GM12878 (cell line): Measurements from ENCODE around the gene DOK7. TPM values are rescaled to one million over a fixed set of nuclear protein-coding genes. Genes with fewer than 3 reads are reported as not detected.

Source experiments
- ATAC-seq: fragments of 200-7000 bp; cut with Tn5 transposase; 3 replicates; pipeline ENCODE4 v1.9.1; 2020; ENCODE audit warnings: mild to moderate bottlenecking, moderate library complexity
- BruUV-seq: library from RNA; stranded (reverse); fragments of 400-500 nt; replicated peaks from 2 replicates; lab custom pipeline; 2021; lab: Mats Ljungman, UMichigan
- CTCF ChIA-PET: fragments of 300-600 bp; sonication (Branson Sonifier 250); formaldehyde crosslinking; extraction: SDS; loops from one replicate; lab custom pipeline; 2021; ENCODE audit warnings: inconsistent platforms; lab: Yijun Ruan, JAX
- POLR2A ChIA-PET: fragments of 350-600 bp; formaldehyde crosslinking; extraction: SDS; loops from one replicate; lab custom pipeline; 2021; ENCODE audit warnings: inconsistent platforms; lab: Charles Lee
- RAD21 ChIA-PET: fragments of 300-600 bp; sonication (Branson Sonifier 250); formaldehyde crosslinking; loops from one replicate; lab custom pipeline; 2023; ENCODE audit warnings: antibody characterized with exemption; ENCODE audit not compliant: unreplicated experiment; lab: Charles Lee
- SMC1A ChIA-PET: fragments of 300-600 bp; sonication (Branson Sonifier 250); formaldehyde crosslinking; loops from one replicate; lab custom pipeline; 2023; ENCODE audit not compliant: unreplicated experiment, uncharacterized antibody; lab: Charles Lee
- DNase-seq: peaks from one replicate; pipeline ENCODE4 v3.0.0-alpha.2; 2011; ENCODE audit warnings: low read depth, low spot score
- FAIRE-seq: peaks from 3 replicates; lab custom pipeline; 2011; peaks lifted over from hg19 to GRCh38; lab: Jason Lieb, UNC
- H2AFZ ChIP-seq: 2 replicates; pipeline ENCODE4 v1.6.0; 2011; ENCODE audit warnings: low read depth, low read length, control low read depth; ENCODE audit not compliant: control insufficient read depth
- H3K27ac ChIP-seq: 2 replicates; pipeline ENCODE4 v1.5.1; 2011; ENCODE audit warnings: control low read depth; ENCODE audit not compliant: control insufficient read depth, insufficient read depth
- H3K27me3 ChIP-seq, 2 experiments: replicated peaks in 1 of 2; 2 replicates each; pipeline versions ENCODE4 v1.6.0 to v1.6.1; 2011; ENCODE audit warnings: low read length in 1 of 2; ENCODE audit not compliant: control insufficient read depth in 2 of 2, insufficient read depth in 2 of 2
- H3K36me3 ChIP-seq, 2 experiments: 2 replicates each; pipeline ENCODE4 v1.5.1; 2011; ENCODE audit warnings: low read length in 1 of 2; ENCODE audit not compliant: control insufficient read depth in 2 of 2, insufficient read depth in 2 of 2
- H3K4me1 ChIP-seq: 2 replicates; pipeline ENCODE4 v1.6.1; 2011; ENCODE audit warnings: mild to moderate bottlenecking, low read length, moderate library complexity, mixed read lengths; ENCODE audit not compliant: control insufficient read depth, insufficient read depth
- H3K4me2 ChIP-seq: 2 replicates; pipeline ENCODE4 v1.6.0; 2011; ENCODE audit warnings: control low read depth; ENCODE audit not compliant: control insufficient read depth, insufficient read depth
- H3K4me3 ChIP-seq: fragments of 200-600 bp; sonication (generic); 2 replicates; pipeline ENCODE4 v1.5.1; 2016
- H3K79me2 ChIP-seq: 2 replicates; pipeline ENCODE4 v1.6.0; 2011; ENCODE audit warnings: low read length; ENCODE audit not compliant: control insufficient read depth, insufficient read depth
- H3K9ac ChIP-seq: 2 replicates; pipeline ENCODE4 v1.8.0; 2011; ENCODE audit warnings: low read length, control low read depth, mixed read lengths; ENCODE audit not compliant: control insufficient read depth, insufficient read depth
- H3K9me3 ChIP-seq: replicated peaks from 3 replicates; pipeline ENCODE4 v1.5.1; 2011; ENCODE audit warnings: mild to moderate bottlenecking, low read length; ENCODE audit not compliant: control insufficient read depth, insufficient read depth
- H4K20me1 ChIP-seq: 2 replicates; pipeline ENCODE4 v1.6.0; 2011; ENCODE audit not compliant: control insufficient read depth, insufficient read depth
- ASH2L ChIP-seq: fragments of 300-600, 200-600 bp; sonication (generic); IDR thresholded peaks from 2 replicates; pipeline ENCODE4 v1.6.1; 2017; ENCODE audit warnings: low read depth, mild to moderate bottlenecking, borderline replicate concordance
- CHD2 ChIP-seq: IDR thresholded peaks from 2 replicates; pipeline ENCODE4 v1.6.1; 2011; ENCODE audit warnings: low read depth, low read length, improper control_type of control experiment, borderline replicate concordance
- EP300 ChIP-seq, 2 experiments: fragments of 150-350 bp in 1 of 2; IDR thresholded peaks; 2 replicates each; pipeline ENCODE4 v1.6.1; 2011 to 2012; ENCODE audit warnings: low read depth in 2 of 2, low read length in 2 of 2, borderline replicate concordance in 1 of 2, improper control_type of control experiment in 1 of 2, inconsistent platforms in 1 of 2; ENCODE audit not compliant: control insufficient read depth in 1 of 2
- EZH2 ChIP-seq: IDR thresholded peaks from 2 replicates; pipeline ENCODE4 v1.6.1; 2012; ENCODE audit warnings: low read depth, mild to moderate bottlenecking, control low read depth, inconsistent platforms, low read length, borderline replicate concordance; ENCODE audit not compliant: control insufficient read depth
- HDGF ChIP-seq: fragments of 450-650 bp; IDR thresholded peaks from 2 replicates; pipeline ENCODE4 v1.6.1; 2016; ENCODE audit warnings: antibody characterized with exemption
- IRF4 ChIP-seq: IDR thresholded peaks from 2 replicates; pipeline ENCODE4 v1.6.1; 2011; ENCODE audit warnings: low read depth, low read length
- KAT2A ChIP-seq: conservative IDR thresholded peaks from 2 replicates; pipeline ENCODE4 v1.6.1; 2011; ENCODE audit warnings: low read depth, low read length; ENCODE audit not compliant: control insufficient read depth
- MXI1 ChIP-seq: fragments of 150-350 bp; IDR thresholded peaks from 2 replicates; pipeline ENCODE4 v1.6.1; 2011; ENCODE audit warnings: low read depth, mild to moderate bottlenecking, inconsistent platforms, low read length, improper control_type of control experiment
- NBN ChIP-seq: fragments of 450-650 bp; IDR thresholded peaks from 2 replicates; pipeline ENCODE4 v1.6.1; 2016
- NRF1 ChIP-seq: conservative IDR thresholded peaks from 2 replicates; pipeline ENCODE4 v1.6.1; 2011; ENCODE audit warnings: mild to moderate bottlenecking, low read depth, low read length, improper control_type of control experiment
- PAX8 ChIP-seq: fragments of 450-650 bp; IDR thresholded peaks from 2 replicates; pipeline ENCODE4 v1.6.1; 2017; ENCODE audit warnings: mild to moderate bottlenecking, moderate library complexity
- POU2F2 ChIP-seq: IDR thresholded peaks from 3 replicates; pipeline ENCODE4 v1.6.1; 2011; ENCODE audit warnings: low read depth, mild to moderate bottlenecking, low read length, borderline replicate concordance
- RAD51 ChIP-seq: fragments of 450-650 bp; IDR thresholded peaks from 2 replicates; pipeline ENCODE4 v1.6.1; 2016; ENCODE audit warnings: moderate library complexity, mild to moderate bottlenecking, inconsistent platforms
- RCOR1 ChIP-seq: conservative IDR thresholded peaks from 2 replicates; pipeline ENCODE4 v1.6.1; 2012; ENCODE audit warnings: low read depth, low read length, improper control_type of control experiment
- TCF7 ChIP-seq: IDR thresholded peaks from 2 replicates; pipeline ENCODE4 v1.6.1; 2014; ENCODE audit warnings: antibody characterized with exemption, borderline replicate concordance
- WGBS: methylation state at CpG from one replicate; pipeline ENCODE4 v1.1.6; 2016; ENCODE audit warnings: low lambda C conversion rate; ENCODE audit not compliant: insufficient replicate concordance, insufficient coverage; ENCODE audit errors: missing lambda C conversion rate; 5-methylcytosine and 5-hydroxymethylcytosine counted together
- in situ Hi-C: fragments of 300-500 bp; cut with MboI; formaldehyde crosslinking; loops from 9 replicates; pipeline ENCODE4 v1.14.3; 2018; ENCODE audit warnings: mixed read lengths
- intact Hi-C: fragments of 100-400 bp; cut with micrococcal nuclease; formaldehyde crosslinking; loops from one replicate; pipeline ENCODE4 v1.14.2; 2022; ENCODE audit not compliant: unreplicated experiment
- polyA plus RNA-seq, 11 experiments: library from polyadenylated mRNA; depleted of rRNA in 4 of 11; unstranded in 6 of 11; stranded (reverse) in 5 of 11; fragments of >200 nt; fragmentation: Nextera tagmentation in 4 of 11; fragmentation: Illumina TruSeq in 1 of 11; extraction: Ambion mirVana in 4 of 11; extraction: Trizol in 1 of 11; gene quantifications; 1 replicate in 1 of 11; 2 replicates in 10 of 11; pipeline versions ENCODE4 v1.2.1 to v1.2.3, GENCODE V29; 2011 to 2016; ENCODE audit warnings: inconsistent platforms in 2 of 11, missing spikeins in 2 of 11, low read depth in 1 of 11
- total RNA-seq, 4 experiments: library from RNA; depleted of rRNA in 3 of 4; stranded (reverse); fragments of >200 nt in 3 of 4; fragmentation: Illumina TruSeq in 1 of 4; extraction: Trizol in 1 of 4; gene quantifications; 2 replicates each; pipeline versions ENCODE4 v1.2.1 to v1.2.3, GENCODE V29; 2013 to 2021

Gene DOK7
- total and polyA plus RNA-seq, 10 of the 15 experiments (the other 5 are each of a cell fraction or from before 2014, with no cell fraction given) = 0.04 to 0.46 (median 0.18) TPM; not detected in 4

DNA sequence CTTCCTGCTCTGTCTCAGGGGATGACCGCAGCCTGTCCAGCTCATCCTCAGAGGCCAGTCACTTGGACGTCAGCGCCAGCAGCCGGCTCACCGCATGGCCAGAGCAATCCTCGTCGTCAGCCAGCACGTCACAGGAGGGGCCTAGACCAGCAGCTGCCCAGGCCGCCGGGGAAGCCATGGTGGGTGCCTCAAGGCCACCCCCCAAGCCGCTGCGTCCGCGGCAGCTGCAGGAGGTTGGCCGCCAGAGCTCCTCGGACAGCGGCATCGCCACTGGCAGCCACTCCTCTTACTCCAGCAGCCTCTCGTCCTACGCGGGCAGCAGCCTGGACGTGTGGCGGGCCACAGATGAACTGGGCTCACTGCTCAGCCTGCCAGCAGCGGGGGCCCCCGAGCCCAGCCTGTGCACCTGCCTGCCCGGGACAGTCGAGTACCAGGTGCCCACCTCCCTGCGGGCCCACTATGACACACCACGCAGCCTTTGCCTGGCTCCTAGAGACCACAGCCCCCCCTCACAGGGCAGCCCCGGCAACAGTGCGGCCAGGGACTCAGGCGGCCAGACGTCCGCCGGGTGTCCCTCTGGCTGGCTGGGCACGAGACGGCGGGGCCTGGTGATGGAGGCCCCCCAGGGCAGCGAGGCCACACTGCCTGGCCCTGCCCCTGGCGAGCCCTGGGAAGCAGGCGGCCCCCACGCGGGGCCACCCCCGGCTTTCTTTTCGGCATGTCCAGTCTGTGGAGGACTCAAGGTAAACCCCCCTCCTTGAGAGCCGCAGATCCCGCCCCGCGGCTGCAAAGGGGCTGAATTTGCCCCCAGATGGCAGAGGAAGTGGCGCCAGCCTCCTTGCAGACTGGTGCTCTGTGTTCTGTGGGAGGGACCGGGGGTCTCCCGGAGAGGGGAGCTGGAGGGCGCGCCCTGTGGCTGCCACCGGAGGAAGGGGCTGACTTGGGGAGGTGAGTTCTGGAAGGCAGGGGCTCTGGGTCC is 29.9 kb downstream of the DOK7 start:
- DNase-seq (no peak), ATAC-seq (no peak), FAIRE-seq (no peak)
- H3K79me2 ChIP-seq = no peaks in the 10 kb centered on the region
- H3K4me2 ChIP-seq = no peak overlapping the region
- no peak overlapping the region for H3K9ac ChIP-seq
- no peaks in the 10 kb centered on the region for H4K20me1 ChIP-seq
- ChIA-PET RAD21 (no interaction called here), SMC1A (interaction anchor here (0.8 kb wide), 1 partner anchor 12 kb away, joined by 3 read pairs; no protein-coding TSS in a partner anchor), CTCF (interaction anchor here (1.3 kb wide), 1 partner anchor 12 kb away, joined by 8 read pairs; no protein-coding TSS in a partner anchor), POLR2A (no interaction called here)
- H3K36me3 ChIP-seq = no peaks in the 10 kb centered on the region
- BruUV-seq = no TSS peak
- H3K4me3 ChIP-seq = no peak overlapping the region
- H3K4me1 ChIP-seq = no peaks in the 10 kb centered on the region
- H3K27ac ChIP-seq = no peak overlapping the region
- intact Hi-C loops (no loop called here), in situ Hi-C loops (no loop called here)
- WGBS = 74% methylated on average over 55 of the region's 55 CpGs
- no peaks in the 10 kb centered on the region; a peak in 2 of 4 replicates for H3K27me3 ChIP-seq
- TF ChIP-seq EP300 (IDR thresholded peaks at IDR 0.05; ENCODE audit: borderline replicate concordance in 1 of 2, control insufficient read depth in 1 of 2, low read depth in 2 of 2, low read length in 2 of 2) (no peak), POU2F2 (no peak), TCF7 (no peak), NRF1 (no peak), RAD51 (no peak), PAX8 (no peak), EZH2 (no peak), KAT2A (no peak), MXI1 (no peak), ASH2L (no peak), IRF4 (no peak), RCOR1 (no peak), NBN (no peak), HDGF (no peak), CHD2 (no peak)
- no peak overlapping the region for H2AFZ ChIP-seq
- no peaks in the 10 kb centered on the region for H3K9me3 ChIP-seq
